ENCODE results near the gene YBX2. TPM values are rescaled to one million over a fixed set of nuclear protein-coding genes. Genes with fewer than 3 reads are reported as not detected.
A peak's percentile ranks its signal among the peaks of the same experiment; 100 is the strongest.

Gene YBX2
- total RNA-seq, 1 experiment from 2014 or later, result 0.24 TPM

DNA sequence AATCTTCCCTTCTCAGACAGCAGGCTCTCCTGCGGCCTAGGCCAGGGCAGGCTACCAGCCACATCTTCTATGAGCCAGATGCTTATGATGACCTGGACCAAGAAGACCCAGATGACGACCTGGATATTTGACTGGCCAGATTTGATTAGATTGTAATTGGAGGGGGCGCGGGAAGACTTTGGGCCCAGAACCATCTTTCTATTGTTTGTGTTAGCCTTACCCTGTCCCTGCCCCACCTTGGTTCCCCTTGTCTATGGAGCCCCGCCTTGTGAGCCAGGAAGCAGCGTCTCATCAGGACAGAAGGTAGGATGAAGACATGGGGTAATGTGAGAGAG lies 34.9 kb downstream of the YBX2 start:
- TF ChIP-seq, protein P1, sequence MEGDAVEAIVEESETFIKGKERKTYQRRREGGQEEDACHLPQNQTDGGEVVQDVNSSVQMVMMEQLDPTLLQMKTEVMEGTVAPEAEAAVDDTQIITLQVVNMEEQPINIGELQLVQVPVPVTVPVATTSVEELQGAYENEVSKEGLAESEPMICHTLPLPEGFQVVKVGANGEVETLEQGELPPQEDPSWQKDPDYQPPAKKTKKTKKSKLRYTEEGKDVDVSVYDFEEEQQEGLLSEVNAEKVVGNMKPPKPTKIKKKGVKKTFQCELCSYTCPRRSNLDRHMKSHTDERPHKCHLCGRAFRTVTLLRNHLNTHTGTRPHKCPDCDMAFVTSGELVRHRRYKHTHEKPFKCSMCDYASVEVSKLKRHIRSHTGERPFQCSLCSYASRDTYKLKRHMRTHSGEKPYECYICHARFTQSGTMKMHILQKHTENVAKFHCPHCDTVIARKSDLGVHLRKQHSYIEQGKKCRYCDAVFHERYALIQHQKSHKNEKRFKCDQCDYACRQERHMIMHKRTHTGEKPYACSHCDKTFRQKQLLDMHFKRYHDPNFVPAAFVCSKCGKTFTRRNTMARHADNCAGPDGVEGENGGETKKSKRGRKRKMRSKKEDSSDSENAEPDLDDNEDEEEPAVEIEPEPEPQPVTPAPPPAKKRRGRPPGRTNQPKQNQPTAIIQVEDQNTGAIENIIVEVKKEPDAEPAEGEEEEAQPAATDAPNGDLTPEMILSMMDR (IDR thresholded peaks at IDR 0.05; ENCODE audit: unreplicated experiment), result no peak
- Mint-ChIP-seq H3K4me3 (ENCODE audit: low read depth, unreplicated experiment) (peak overlapping the region; percentile 90), H3K9me3 (ENCODE audit: low read depth, unreplicated experiment) (no peaks in the 10 kb centered on the region), H3K4me1 (ENCODE audit: low read depth, unreplicated experiment) (peaks cover 13% of the 10 kb centered on the region), H3K27me3 (ENCODE audit: unreplicated experiment) (no peaks in the 10 kb centered on the region), H3K27ac (ENCODE audit: unreplicated experiment) (peak overlapping the region; percentile 90), H3K36me3 (ENCODE audit: insufficient read depth, unreplicated experiment) (peaks cover 96% of the 10 kb centered on the region)
- CTCF ChIA-PET, result no interaction called here
- DNase-seq, result no peak
- no TSS peak for BruUV-seq (replicated peaks)
- intact Hi-C loops (cut with micrococcal nuclease; ENCODE audit: unreplicated experiment), result no loop called here

- H3K27ac Mint-ChIP-seq (ENCODE audit: unreplicated experiment), result peak overlapping the region; percentile 90
Observed at GRCh38 chr17:7258731-7259554, 35.5 kb downstream of the YBX2 start.

DNA sequence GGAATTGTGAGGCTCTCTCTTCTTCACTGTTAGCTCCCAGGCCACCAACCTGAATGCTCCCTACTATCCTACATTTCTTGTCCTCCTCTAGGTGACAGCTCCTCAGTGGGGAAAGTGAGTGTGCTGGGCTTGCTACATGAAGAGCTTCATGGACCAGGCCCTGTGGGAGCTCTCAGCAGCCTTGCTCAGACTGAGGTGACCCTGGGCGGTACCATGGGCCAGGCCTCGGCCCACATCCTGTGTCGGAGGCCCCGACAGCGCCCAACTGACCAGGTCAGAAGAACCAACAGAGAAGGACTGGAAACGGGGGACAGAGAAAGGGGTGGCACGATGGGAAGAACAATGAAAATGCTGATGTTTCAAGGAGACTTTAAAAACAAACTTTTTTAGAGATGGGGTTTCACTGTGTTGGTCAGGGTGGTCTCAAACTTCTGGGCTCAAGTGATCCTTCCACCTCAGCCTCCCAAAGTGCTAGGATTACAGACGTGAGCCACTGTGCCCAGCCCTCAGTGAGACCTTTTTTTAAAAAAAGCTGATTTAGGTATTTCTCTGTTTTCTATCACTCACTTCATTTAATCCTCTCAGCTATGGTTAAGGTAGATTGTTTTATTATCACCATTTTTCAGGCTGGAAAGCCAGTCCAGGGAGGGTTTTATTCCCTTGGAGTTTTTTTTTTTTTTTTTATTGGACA lies 37.5 kb downstream of the YBX2 start:
- no peak for DNase-seq
- Mint-ChIP-seq H3K4me3 (ENCODE audit: low read depth, unreplicated experiment) (no peak overlapping the region), H3K4me1 (ENCODE audit: low read depth, unreplicated experiment) (peaks cover 11% of the 10 kb centered on the region), H3K27ac (ENCODE audit: unreplicated experiment) (peak overlapping the region; percentile 87), H3K27me3 (ENCODE audit: unreplicated experiment) (no peaks in the 10 kb centered on the region), H3K9me3 (ENCODE audit: low read depth, unreplicated experiment) (no peaks in the 10 kb centered on the region), H3K36me3 (ENCODE audit: insufficient read depth, unreplicated experiment) (peaks cover 97% of the 10 kb centered on the region)
- TF ChIP-seq, protein P1 (IDR thresholded peaks at IDR 0.05; ENCODE audit: unreplicated experiment), result no peak
- CTCF ChIA-PET, result no interaction called here
- intact Hi-C loops (cut with micrococcal nuclease; ENCODE audit: unreplicated experiment), result no loop called here
- no TSS peak for BruUV-seq (replicated peaks)

More at GRCh38 chr17:7258731-7259554, 35.5 kb downstream of the YBX2 start:
- Mint-ChIP-seq H3K9me3 (ENCODE audit: low read depth, unreplicated experiment) (no peaks in the 10 kb centered on the region), H3K4me1 (ENCODE audit: low read depth, unreplicated experiment) (peaks cover 8% of the 10 kb centered on the region), H3K36me3 (ENCODE audit: insufficient read depth, unreplicated experiment) (peaks cover 97% of the 10 kb centered on the region), H3K27me3 (ENCODE audit: unreplicated experiment) (no peaks in the 10 kb centered on the region), H3K4me3 (ENCODE audit: low read depth, unreplicated experiment) (peak overlapping the region; percentile 90)
- CTCF ChIA-PET, result no interaction called here
- intact Hi-C loops (cut with micrococcal nuclease; ENCODE audit: unreplicated experiment), result no loop called here
- TF ChIP-seq, protein P1 (IDR thresholded peaks at IDR 0.05; ENCODE audit: unreplicated experiment), result no peak
- BruUV-seq (replicated peaks), result no TSS peak
- DNase-seq, result no peak

DNA sequence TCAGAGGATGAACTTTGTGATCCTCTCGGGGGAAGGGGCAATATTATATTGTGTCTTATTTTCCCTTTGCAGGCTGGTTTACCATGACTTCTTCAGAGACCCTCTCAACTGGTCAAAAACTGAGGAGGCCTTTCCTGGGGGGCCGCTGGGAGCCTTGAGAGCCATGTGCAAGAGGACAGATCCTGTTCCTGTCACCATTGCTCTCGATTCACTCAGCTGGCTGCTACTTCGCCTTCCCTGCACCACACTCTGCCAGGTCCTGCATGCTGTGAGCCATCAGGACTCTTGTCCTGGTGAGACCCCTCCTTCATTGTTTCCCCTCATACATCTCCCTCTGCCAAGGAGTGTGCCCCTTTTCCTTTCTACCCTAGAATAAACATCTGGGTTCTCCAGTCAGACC lies 39.9 kb downstream of the YBX2 start:
- peaks cover 20% of the 10 kb centered on the region for H3K4me1 Mint-ChIP-seq (ENCODE audit: low read depth, unreplicated experiment)
- BruUV-seq (replicated peaks), result no TSS peak
- intact Hi-C loops (cut with micrococcal nuclease; ENCODE audit: unreplicated experiment), result no loop called here
- TF ChIP-seq, protein P1 (IDR thresholded peaks at IDR 0.05; ENCODE audit: unreplicated experiment), result no peak
- H3K9me3 Mint-ChIP-seq (ENCODE audit: low read depth, unreplicated experiment), result no peaks in the 10 kb centered on the region
- no peaks in the 10 kb centered on the region for H3K27me3 Mint-ChIP-seq (ENCODE audit: unreplicated experiment)
- CTCF ChIA-PET, result no interaction called here
- H3K4me3 Mint-ChIP-seq (ENCODE audit: low read depth, unreplicated experiment), result no peak overlapping the region
- DNase-seq, result no peak
- peaks cover 92% of the 10 kb centered on the region for H3K36me3 Mint-ChIP-seq (ENCODE audit: insufficient read depth, unreplicated experiment)
- H3K27ac Mint-ChIP-seq (ENCODE audit: unreplicated experiment), result no peak overlapping the region

Data from Calu3 (cell line).